ENCODE results near the gene SCN4A. TPM values are rescaled to one million over a fixed set of nuclear protein-coding genes. Genes with fewer than 3 reads are reported as not detected.
A peak's percentile ranks its signal among the peaks of the same experiment; 100 is the strongest.

The SCN4A gene
- total RNA-seq, 1 experiment from 2014 or later: 1.4 TPM

DNA sequence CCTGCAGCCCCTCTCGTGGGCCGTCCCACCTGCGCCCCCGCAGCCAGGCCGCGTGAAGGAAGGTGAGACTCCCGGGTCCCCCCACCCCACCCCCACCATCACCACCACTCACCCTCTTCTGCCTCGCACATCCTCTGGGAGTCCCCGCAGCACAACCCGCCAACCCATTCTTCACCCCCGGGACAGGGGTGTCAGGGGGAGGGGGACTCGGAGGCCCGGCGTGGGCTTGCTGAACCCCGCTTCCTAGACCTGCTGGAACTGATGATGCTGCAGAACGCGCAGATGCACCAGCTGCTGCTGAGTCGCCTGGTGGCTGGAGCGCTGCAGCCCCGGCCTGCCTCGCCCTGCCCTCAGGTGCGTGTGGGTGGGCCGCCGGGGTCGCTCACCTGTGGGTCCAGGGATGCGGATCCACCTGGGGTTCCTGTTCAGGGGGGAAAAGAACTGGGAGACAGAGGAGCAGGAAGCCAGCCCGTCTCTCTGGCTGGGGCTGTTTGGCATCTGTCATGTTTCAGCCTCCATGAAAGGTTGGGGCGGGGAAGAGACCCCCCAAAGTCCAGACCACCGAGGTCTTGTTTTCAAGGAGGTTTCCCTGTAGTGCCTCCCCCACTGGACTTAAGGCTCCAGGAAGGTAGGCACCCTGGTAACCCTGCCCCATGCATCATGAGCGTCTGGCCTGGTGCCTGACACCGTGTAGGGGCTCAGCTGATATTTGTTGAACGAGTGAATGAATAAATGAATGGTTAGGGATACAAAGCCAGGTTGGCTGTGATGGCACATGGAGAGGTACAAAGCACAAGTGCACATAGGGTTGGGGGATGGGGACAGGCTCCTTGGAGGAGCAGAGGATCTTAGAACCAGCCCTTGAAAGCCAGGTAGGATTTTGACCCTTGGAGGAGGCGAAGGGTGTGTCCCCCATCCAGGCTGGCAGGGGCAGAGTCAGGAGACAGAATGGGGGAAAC, 26.3 kb upstream of the SCN4A start:
- H3K79me2 ChIP-seq (ENCODE audit: low read depth): no peaks in the 10 kb centered on the region
- H3K4me3 ChIP-seq: peak overlapping the region; percentile 72; the same call in 1 of the 2 replicates
- TF ChIP-seq, protein P1, sequence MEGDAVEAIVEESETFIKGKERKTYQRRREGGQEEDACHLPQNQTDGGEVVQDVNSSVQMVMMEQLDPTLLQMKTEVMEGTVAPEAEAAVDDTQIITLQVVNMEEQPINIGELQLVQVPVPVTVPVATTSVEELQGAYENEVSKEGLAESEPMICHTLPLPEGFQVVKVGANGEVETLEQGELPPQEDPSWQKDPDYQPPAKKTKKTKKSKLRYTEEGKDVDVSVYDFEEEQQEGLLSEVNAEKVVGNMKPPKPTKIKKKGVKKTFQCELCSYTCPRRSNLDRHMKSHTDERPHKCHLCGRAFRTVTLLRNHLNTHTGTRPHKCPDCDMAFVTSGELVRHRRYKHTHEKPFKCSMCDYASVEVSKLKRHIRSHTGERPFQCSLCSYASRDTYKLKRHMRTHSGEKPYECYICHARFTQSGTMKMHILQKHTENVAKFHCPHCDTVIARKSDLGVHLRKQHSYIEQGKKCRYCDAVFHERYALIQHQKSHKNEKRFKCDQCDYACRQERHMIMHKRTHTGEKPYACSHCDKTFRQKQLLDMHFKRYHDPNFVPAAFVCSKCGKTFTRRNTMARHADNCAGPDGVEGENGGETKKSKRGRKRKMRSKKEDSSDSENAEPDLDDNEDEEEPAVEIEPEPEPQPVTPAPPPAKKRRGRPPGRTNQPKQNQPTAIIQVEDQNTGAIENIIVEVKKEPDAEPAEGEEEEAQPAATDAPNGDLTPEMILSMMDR (conservative IDR thresholded peaks at IDR 0.05): no peak
- no peak for TF ChIP-seq EZH2 (IDR thresholded peaks at IDR 0.05; ENCODE audit: low read depth)
- POLR2A ChIA-PET (ENCODE audit: unreplicated experiment): interaction anchor here (0.6 kb wide), 1 partner anchor 35 kb away, joined by 3 read pairs; no protein-coding TSS in a partner anchor
- no peak overlapping the region for H3K27ac ChIP-seq
- H3K4me2 ChIP-seq: peak overlapping the region; percentile 83
- H4K20me1 ChIP-seq (ENCODE audit: insufficient read depth): no peaks in the 10 kb centered on the region
- H3K4me1 ChIP-seq (replicated peaks; ENCODE audit: insufficient read depth): 0 out of 2 replicates have a peak, but pooled peaks cover 8% of the 10 kb centered on the region
- CTCF ChIA-PET: no interaction called here
- intact Hi-C loops (cut with micrococcal nuclease; ENCODE audit: unreplicated experiment): no loop called here
- no peaks in the 10 kb centered on the region for H3F3A ChIP-seq (ENCODE audit: insufficient read depth, low read depth)
- no peaks in the 10 kb centered on the region for H3K9me3 ChIP-seq (ENCODE audit: insufficient read depth, low read depth)
- H3K9me2 ChIP-seq (ENCODE audit: insufficient read depth): no peaks in the 10 kb centered on the region
- H3K36me3 ChIP-seq (ENCODE audit: low read depth): no peaks in the 10 kb centered on the region
- no TSS peak for BruUV-seq (replicated peaks)
- DNase-seq: no peak
- H3K27me3 ChIP-seq (ENCODE audit: insufficient read depth, low read depth): peaks cover 14% of the 10 kb centered on the region
- H2AFZ ChIP-seq: no peak overlapping the region

DNA sequence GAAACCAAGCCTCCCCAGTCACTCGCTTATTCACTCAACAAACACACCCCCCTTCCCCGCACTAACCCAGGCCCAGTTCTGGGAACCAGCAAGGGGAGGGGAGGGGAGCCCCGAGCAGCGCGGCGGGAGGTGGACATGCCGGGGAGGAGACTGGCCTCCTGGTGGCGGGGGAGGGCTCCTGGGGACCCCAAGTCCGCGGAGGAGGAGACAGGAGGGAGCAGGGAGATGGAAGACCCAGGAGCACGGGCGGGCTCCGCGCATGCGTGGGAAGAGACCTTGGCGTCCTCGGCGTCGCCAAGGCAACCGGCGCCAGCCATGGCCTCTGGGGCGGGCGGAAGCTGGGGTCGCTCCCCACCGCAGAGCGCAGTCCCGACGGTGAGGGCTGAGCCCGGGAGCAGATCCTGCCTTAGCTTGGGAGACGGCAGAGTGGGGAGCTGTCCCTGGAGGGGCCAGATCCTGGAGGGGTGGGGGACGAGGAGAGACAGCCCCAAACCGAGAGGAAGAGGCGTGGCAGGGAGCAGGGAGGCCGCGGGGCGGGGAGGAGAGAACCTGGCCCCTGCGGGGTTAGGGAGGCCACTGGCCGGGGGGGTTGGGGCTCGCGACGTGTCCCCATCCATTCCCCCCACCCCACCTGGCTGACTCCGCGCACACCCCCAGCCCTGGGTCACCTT, 25.5 kb upstream of the SCN4A start, which contains the start of gene PRR29:
Gene PRR29, plus strand, starts transcription at position 302 of the 671 bp plus-strand sequence. Its CDS starts 14 bp downstream, at position 316.
- Histone ChIP-seq H4K20me1 (ENCODE audit: insufficient read depth) (no peaks in the 10 kb centered on the region), H3F3A (ENCODE audit: insufficient read depth, low read depth) (no peaks in the 10 kb centered on the region), H2AFZ (peak within 1 kb of the TSS; percentile 86), H3K79me2 (ENCODE audit: low read depth) (no peaks in the 10 kb centered on the region), H3K9me2 (ENCODE audit: insufficient read depth) (no peaks in the 10 kb centered on the region), H3K27ac (no peak within 1 kb of the TSS), H3K4me2 (peak within 1 kb of the TSS; percentile 83), H3K27me3 (ENCODE audit: insufficient read depth, low read depth) (peaks cover 20% of the 10 kb centered on the region), H3K4me1 (replicated peaks; ENCODE audit: insufficient read depth) (0 out of 2 replicates have a peak, but pooled peaks cover 8% of the 10 kb centered on the region), H3K9me3 (ENCODE audit: insufficient read depth, low read depth) (no peaks in the 10 kb centered on the region), H3K36me3 (ENCODE audit: low read depth) (no peaks in the 10 kb centered on the region), H3K4me3 (peak within 1 kb of the TSS; percentile 72)
- DNase-seq: peak in 1 of 2 experiments; percentile 74
- intact Hi-C loops (cut with micrococcal nuclease; ENCODE audit: unreplicated experiment): no loop called here
- ChIA-PET CTCF (no interaction called here), POLR2A (ENCODE audit: unreplicated experiment) (interaction anchor here (0.6 kb wide), 1 partner anchor 34 kb away, joined by 3 read pairs; no protein-coding TSS in a partner anchor)
- BruUV-seq (replicated peaks): no TSS peak
- TF ChIP-seq EZH2 (IDR thresholded peaks at IDR 0.05; ENCODE audit: low read depth): no peak
- TF ChIP-seq, protein P1 (conservative IDR thresholded peaks at IDR 0.05): no peak

DNA sequence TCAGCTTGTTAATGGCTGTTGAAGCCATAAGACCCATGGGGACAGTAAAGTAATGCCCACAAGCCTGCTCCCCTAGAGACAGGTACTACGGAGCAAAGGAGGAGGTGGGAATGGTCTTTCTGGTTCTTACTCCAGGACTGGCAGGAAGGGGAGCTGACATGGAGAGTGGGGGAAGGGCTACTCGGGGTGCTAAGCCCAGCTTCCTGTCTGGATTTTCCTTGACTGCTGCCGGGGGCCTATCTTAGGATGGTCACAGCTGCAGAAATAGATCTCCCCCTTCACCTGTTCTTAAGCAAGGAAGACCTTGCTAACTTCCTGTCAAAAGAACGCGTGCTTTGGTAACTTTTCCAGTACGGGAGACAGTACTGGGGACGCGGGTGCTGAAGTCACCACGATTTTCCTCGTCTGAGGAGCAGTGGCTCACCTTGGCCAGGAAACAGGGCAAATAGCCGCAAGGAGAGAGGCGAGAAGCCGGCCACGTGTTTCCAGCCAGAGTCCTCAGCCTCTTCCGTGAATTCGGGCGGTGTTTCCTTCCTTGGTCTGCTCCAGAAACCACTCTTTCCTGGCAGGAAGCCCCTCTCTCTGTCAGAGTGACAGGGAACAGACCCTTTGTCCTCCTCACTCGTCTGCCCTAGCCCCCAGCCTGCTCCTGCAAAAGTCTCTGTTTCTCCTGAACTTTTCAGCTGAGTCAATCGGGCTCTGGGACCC, 24.8 kb upstream of the SCN4A start:
- Histone ChIP-seq H3K4me1 (replicated peaks; ENCODE audit: insufficient read depth) (0 out of 2 replicates have a peak, but pooled peaks cover 8% of the 10 kb centered on the region), H3F3A (ENCODE audit: insufficient read depth, low read depth) (no peaks in the 10 kb centered on the region), H3K4me2 (peak overlapping the region; percentile 83), H2AFZ (peak overlapping the region; percentile 86; the same call in 1 of the 2 replicates), H3K36me3 (ENCODE audit: low read depth) (no peaks in the 10 kb centered on the region), H3K79me2 (ENCODE audit: low read depth) (no peaks in the 10 kb centered on the region), H3K9me2 (ENCODE audit: insufficient read depth) (no peaks in the 10 kb centered on the region), H4K20me1 (ENCODE audit: insufficient read depth) (no peaks in the 10 kb centered on the region), H3K9me3 (ENCODE audit: insufficient read depth, low read depth) (no peaks in the 10 kb centered on the region), H3K27ac (no peak overlapping the region), H3K27me3 (ENCODE audit: insufficient read depth, low read depth) (peaks cover 24% of the 10 kb centered on the region), H3K4me3 (peak overlapping the region; percentile 72; the same call in 1 of the 2 replicates)
- POLR2A ChIA-PET (ENCODE audit: unreplicated experiment): no interaction called here
- no peak for DNase-seq
- no TSS peak for BruUV-seq (replicated peaks)
- CTCF ChIA-PET: interaction anchor here (0.7 kb wide), 1 partner anchor 23 kb away, joined by 3 read pairs; the partner anchor contains the start of gene ICAM2
- TF ChIP-seq EZH2 (IDR thresholded peaks at IDR 0.05; ENCODE audit: low read depth): no peak
- TF ChIP-seq, protein P1 (conservative IDR thresholded peaks at IDR 0.05): no peak
- intact Hi-C loops (cut with micrococcal nuclease; ENCODE audit: unreplicated experiment): no loop called here

Data from PC-9 (cell line).